Epithelial cell of esophagus (primary cell): Measurements from ENCODE around the gene CNTRL.

ENCODE experiments used
- DNase-seq: peaks from one replicate; pipeline ENCODE4 v3.0.0; 2010; ENCODE audit warnings: low read depth
- H3K4me3 ChIP-seq: 2 replicates; pipeline ENCODE4 v1.5.1; 2011; ENCODE audit warnings: mild to moderate bottlenecking, low read length, control low read depth
- TF ChIP-seq, protein P1 (sequence below): IDR thresholded peaks from 2 replicates; pipeline ENCODE4 v1.5.1; 2011; ENCODE audit warnings: low read depth, mild to moderate bottlenecking, low read length, control low read depth, inconsistent platforms; ENCODE audit not compliant: insufficient read depth; ENCODE audit errors: missing control alignments

CNTRL gene

DNA sequence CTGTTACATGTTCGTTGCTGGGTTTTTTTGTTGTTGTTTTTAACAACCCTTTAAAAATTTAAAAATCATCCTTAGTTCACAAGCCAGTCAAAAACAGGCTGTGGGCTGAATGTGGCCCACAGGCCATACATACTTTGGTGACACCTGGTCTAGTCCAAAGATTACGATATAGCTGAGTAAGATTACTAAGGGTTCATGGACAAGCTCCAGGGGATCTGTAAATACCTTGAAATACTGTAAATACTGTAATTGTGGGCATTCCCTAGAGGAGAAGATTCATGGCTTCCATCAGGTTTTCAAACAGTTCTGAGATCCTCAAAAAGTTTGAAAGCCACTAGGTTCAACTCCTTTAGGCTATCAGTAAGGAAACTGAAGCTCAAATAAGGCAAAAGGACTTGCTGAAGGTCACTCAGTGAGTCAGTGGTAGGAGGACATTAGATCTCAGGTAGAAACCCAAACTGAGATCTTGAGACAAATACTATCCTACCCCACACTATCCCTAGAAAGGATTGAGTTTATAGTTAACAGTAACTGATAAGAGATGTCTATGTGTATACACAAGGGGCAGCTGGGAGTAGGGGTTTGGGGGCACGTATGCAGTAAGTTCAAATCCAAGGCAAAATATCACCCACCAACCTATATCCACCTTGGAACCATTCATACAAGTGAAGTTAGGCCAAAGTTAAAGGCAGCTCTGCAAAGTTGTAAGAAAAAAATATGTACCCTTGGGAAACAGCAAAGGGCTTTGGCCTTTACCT lies 109.1 kb downstream of the CNTRL start:
- no peak for DNase-seq
- TF ChIP-seq, protein P1, sequence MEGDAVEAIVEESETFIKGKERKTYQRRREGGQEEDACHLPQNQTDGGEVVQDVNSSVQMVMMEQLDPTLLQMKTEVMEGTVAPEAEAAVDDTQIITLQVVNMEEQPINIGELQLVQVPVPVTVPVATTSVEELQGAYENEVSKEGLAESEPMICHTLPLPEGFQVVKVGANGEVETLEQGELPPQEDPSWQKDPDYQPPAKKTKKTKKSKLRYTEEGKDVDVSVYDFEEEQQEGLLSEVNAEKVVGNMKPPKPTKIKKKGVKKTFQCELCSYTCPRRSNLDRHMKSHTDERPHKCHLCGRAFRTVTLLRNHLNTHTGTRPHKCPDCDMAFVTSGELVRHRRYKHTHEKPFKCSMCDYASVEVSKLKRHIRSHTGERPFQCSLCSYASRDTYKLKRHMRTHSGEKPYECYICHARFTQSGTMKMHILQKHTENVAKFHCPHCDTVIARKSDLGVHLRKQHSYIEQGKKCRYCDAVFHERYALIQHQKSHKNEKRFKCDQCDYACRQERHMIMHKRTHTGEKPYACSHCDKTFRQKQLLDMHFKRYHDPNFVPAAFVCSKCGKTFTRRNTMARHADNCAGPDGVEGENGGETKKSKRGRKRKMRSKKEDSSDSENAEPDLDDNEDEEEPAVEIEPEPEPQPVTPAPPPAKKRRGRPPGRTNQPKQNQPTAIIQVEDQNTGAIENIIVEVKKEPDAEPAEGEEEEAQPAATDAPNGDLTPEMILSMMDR = no peak
- H3K4me3 ChIP-seq = no peak overlapping the region

- TF ChIP-seq, protein P1 = no peak
- no peak overlapping the region for H3K4me3 ChIP-seq
- DNase-seq = no peak
Observed at GRCh38 chr9:121184463-121184862, 109.7 kb downstream of the CNTRL start.

- TF ChIP-seq, protein P1 = no peak
- no peak overlapping the region for H3K4me3 ChIP-seq
- DNase-seq = no peak
Observed at GRCh38 chr9:121185178-121185745, 110.5 kb downstream of the CNTRL start.

DNA sequence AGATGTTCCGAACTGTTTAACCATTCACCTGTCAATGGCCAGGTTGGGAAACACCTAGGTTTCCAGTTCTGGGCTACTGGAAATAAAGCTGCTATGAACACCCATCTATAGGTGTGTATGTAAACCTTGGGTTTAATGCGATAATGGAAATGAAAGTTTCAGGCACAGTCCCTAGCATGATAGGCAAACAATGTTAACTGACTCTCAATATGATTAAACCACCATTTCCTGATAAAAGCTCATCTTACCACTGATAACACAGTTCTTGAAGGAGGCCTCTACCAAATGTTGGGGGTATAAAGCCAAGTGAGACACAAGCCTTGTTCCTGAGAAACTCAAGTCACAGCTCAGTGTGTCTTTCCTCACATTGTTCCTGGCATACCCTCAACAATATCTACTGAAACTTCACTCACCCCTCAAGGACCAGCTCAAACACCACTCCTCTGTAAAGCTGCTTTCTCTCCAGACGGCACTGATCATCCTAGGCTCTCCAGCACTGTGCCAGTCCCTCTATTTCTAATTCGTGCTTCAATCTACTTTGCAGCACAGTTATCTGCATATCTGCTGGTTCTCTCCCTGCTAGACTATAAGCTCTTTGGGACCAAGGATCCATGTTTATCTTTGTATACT lies 111.1 kb downstream of the CNTRL start:
- no peak overlapping the region for H3K4me3 ChIP-seq
- TF ChIP-seq, protein P1 = no peak
- no peak for DNase-seq

DNA sequence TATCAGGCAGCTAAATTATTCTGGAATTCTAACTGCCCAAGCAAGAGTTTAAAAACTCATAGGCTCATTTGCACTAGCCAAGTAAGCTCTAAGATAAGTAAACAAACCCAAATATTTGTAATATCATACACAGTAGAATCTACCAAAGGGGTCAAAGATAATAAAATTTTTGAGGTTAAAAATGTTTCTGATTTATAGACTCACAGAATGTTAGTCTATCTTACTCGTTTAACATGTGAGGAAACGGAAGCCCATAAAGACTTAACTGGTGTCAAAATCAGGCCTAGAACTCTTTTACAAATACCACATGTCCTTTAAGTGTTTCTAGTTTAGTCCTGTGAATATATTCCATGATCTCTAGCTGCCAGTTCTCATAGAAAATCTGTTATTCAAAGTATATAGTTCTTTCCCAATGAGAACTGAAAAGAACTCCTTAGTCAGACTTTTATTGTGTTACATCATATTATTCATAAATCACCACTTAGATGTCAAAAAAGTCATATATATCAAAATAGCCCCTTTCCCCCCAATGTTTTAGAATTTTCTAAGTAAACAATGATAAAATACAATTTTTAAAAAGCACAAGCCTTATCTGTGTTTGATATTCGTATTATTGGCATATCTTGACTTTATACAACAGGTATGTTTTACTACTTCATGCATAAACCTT lies 113.0 kb downstream of the CNTRL start:
- DNase-seq = no peak
- TF ChIP-seq, protein P1 = no peak

GRCh38 chr9:121189006-121189405 lies 114.3 kb downstream of the CNTRL start:
- no peak overlapping the region for H3K4me3 ChIP-seq
- TF ChIP-seq, protein P1 = no peak
- no peak for DNase-seq

More for the DNA sequence above, 113.0 kb downstream of the CNTRL start:
- H3K4me3 ChIP-seq = no peak overlapping the region
